Cardiac muscle cell (in vitro differentiated cells and primary cell): Measurements from ENCODE around the gene SULT1B1. TPM values are rescaled to one million over a fixed set of nuclear protein-coding genes. Genes with fewer than 3 reads are reported as not detected.
A peak's percentile ranks its signal among the peaks of the same experiment; 100 is the strongest.

Source experiments
- DNase-seq, 2 donors: peaks; one replicate each; pipeline versions ENCODE4 v3.0.0 to v3.0.0-alpha.2; 2010 to 2017; ENCODE audit warnings: low read depth in 1 of 2, low spot score in 1 of 2
- H3K27ac ChIP-seq: fragments of 200-600 bp; sonication (generic); 2 replicates; pipeline ENCODE4 v1.5.1; 2016
- H3K27me3 ChIP-seq: fragments of 200-600 bp; sonication (generic); 2 replicates; pipeline ENCODE4 v1.6.0; 2016; ENCODE audit warnings: control low read depth
- H3K36me3 ChIP-seq: fragments of 200-600 bp; sonication (generic); 2 replicates; pipeline ENCODE4 v1.5.1; 2016; ENCODE audit warnings: control low read depth
- H3K4me1 ChIP-seq: fragments of 200-600 bp; sonication (generic); 2 replicates; pipeline ENCODE4 v1.8.1; 2017; ENCODE audit warnings: low read depth, mild to moderate bottlenecking, mixed run types
- H3K4me3 ChIP-seq: fragments of 200-600 bp; sonication (generic); 2 replicates; pipeline ENCODE4 v1.5.1; 2016; ENCODE audit warnings: mild to moderate bottlenecking
- H3K9me3 ChIP-seq: fragments of 200-600 bp; sonication (generic); 2 replicates; pipeline ENCODE4 v1.5.1; 2017; ENCODE audit warnings: low read depth, mild to moderate bottlenecking, control low read depth
- CTCF ChIP-seq: IDR thresholded peaks from 2 replicates; pipeline ENCODE4 v1.5.1; 2012; ENCODE audit warnings: low read depth, mild to moderate bottlenecking, low read length
- polyA plus RNA-seq: library from polyadenylated mRNA; unstranded; fragments of >200 nt; fragmentation: Nextera tagmentation; extraction: Ambion mirVana; gene quantifications from 2 replicates; pipeline ENCODE4 v1.2.1, GENCODE V29; 2016
- total RNA-seq: library from RNA; depleted of rRNA; stranded (reverse); fragments of >200 nt; gene quantifications from 2 replicates; pipeline ENCODE4 v1.2.3, GENCODE V29; 2016

SULT1B1 gene
- total and polyA plus RNA-seq, 2 experiments from 2014 or later: not detected

GRCh38 chr4:69697536-69698242 lies 62.7 kb downstream of the SULT1B1 start:
- no peak overlapping the region for H3K27ac ChIP-seq
- no peaks in the 10 kb centered on the region for H3K4me1 ChIP-seq
- no peaks in the 10 kb centered on the region for H3K27me3 ChIP-seq
- no peak for DNase-seq
- H3K4me3 ChIP-seq: no peak overlapping the region
- no peaks in the 10 kb centered on the region for H3K9me3 ChIP-seq
- no peaks in the 10 kb centered on the region for H3K36me3 ChIP-seq
- no peak for TF ChIP-seq CTCF

- H3K27ac ChIP-seq: no peak overlapping the region
- peak; percentile 45 to 72 for DNase-seq
- H3K9me3 ChIP-seq: no peaks in the 10 kb centered on the region
- H3K4me1 ChIP-seq: no peaks in the 10 kb centered on the region
- H3K4me3 ChIP-seq: no peak overlapping the region
- peak; percentile 47 for TF ChIP-seq CTCF
- H3K27me3 ChIP-seq: no peaks in the 10 kb centered on the region
- H3K36me3 ChIP-seq: no peaks in the 10 kb centered on the region
Measured at GRCh38 chr4:69689599-69689998, 70.8 kb downstream of the SULT1B1 start.

GRCh38 chr4:69684804-69685203 lies 75.6 kb downstream of the SULT1B1 start:
- Histone ChIP-seq H3K9me3 (no peaks in the 10 kb centered on the region), H3K4me3 (no peak overlapping the region), H3K36me3 (no peaks in the 10 kb centered on the region), H3K27ac (no peak overlapping the region), H3K4me1 (no peaks in the 10 kb centered on the region), H3K27me3 (no peaks in the 10 kb centered on the region)
- no peak for TF ChIP-seq CTCF
- DNase-seq: no peak

Other genes starting within 250 kb of the SULT1B1 start
- gene UGT2A2, start 121.0 kb downstream of the SULT1B1 start, total RNA-seq: not detected in 2 replicates
- gene UGT2A2, start 121.0 kb downstream of the SULT1B1 start, polyA plus RNA-seq: not detected in 2 replicates
- not detected in 2 replicates for gene UGT2A1, start 107.4 kb downstream of the SULT1B1 start, total RNA-seq
- gene UGT2A1, start 107.4 kb downstream of the SULT1B1 start, polyA plus RNA-seq: not detected in 2 replicates
- not detected in 2 replicates for gene SULT1E1, start 99.5 kb upstream of the SULT1B1 start, total RNA-seq
- not detected in 2 replicates for gene SULT1E1, start 99.5 kb upstream of the SULT1B1 start, polyA plus RNA-seq
- gene CSN1S1, start 170.4 kb upstream of the SULT1B1 start, total RNA-seq: not detected in 2 replicates
- gene CSN1S1, start 170.4 kb upstream of the SULT1B1 start, polyA plus RNA-seq: not detected in 2 replicates
- not detected in 2 replicates for gene CSN2, start 205.1 kb upstream of the SULT1B1 start, total RNA-seq
- not detected in 2 replicates for gene CSN2, start 205.1 kb upstream of the SULT1B1 start, polyA plus RNA-seq
- not detected in 2 replicates for gene STATH, start 235.3 kb upstream of the SULT1B1 start, total RNA-seq
- 1.9 TPM in 1 of 2 replicates, not detected in the other for gene STATH, start 235.3 kb upstream of the SULT1B1 start, polyA plus RNA-seq